PC-9 (cell line): ENCODE measurements around the gene CADM2.

Experiments
- EZH2 ChIP-seq: fragments of 200-600 bp; sonication (generic); IDR thresholded peaks from 2 replicates; pipeline ENCODE4 v1.8.0; 2017; ENCODE audit warnings: antibody characterized with exemption, low read depth
- TF ChIP-seq, protein P1 (sequence below): fragments of 200-600 bp; sonication (generic); conservative IDR thresholded peaks from 2 replicates; pipeline ENCODE4 v1.6.1; 2017; ENCODE audit warnings: mixed run types, antibody characterized with exemption, mild to moderate bottlenecking, moderate library complexity

DNA sequence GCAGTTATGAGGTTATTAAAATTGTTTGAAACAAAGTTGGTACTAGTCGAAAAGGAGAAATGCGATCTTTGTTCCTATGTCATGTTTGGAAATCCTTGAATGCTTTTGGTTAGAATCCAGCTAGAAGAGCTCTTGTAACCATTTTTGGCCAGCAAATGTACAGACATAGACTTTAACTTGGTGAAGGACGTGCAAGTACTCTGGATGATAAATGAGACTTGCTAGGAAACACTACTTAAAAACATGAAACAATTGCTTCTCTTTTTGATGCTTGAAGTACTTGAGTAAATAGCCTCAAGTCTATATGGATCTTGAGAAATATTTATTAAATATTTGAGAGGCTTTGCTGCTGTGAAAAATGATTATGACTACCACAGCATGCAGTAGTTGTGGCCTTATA, 95.8 kb downstream of the CADM2 start:
- TF ChIP-seq, protein P1, sequence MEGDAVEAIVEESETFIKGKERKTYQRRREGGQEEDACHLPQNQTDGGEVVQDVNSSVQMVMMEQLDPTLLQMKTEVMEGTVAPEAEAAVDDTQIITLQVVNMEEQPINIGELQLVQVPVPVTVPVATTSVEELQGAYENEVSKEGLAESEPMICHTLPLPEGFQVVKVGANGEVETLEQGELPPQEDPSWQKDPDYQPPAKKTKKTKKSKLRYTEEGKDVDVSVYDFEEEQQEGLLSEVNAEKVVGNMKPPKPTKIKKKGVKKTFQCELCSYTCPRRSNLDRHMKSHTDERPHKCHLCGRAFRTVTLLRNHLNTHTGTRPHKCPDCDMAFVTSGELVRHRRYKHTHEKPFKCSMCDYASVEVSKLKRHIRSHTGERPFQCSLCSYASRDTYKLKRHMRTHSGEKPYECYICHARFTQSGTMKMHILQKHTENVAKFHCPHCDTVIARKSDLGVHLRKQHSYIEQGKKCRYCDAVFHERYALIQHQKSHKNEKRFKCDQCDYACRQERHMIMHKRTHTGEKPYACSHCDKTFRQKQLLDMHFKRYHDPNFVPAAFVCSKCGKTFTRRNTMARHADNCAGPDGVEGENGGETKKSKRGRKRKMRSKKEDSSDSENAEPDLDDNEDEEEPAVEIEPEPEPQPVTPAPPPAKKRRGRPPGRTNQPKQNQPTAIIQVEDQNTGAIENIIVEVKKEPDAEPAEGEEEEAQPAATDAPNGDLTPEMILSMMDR, result no peak
- no peak for TF ChIP-seq EZH2
